B cell (primary cell): ENCODE data around the gene PTGER3. TPM values are rescaled to one million over a fixed set of nuclear protein-coding genes. Genes with fewer than 3 reads are reported as not detected.

Source experiments
- ATAC-seq: fragments of 200-7000 bp; cut with Tn5 transposase; one replicate; pipeline ENCODE4 v1.10.0; 2021; ENCODE audit warnings: low read depth, mild to moderate bottlenecking, moderate number of reproducible peaks, moderate library complexity
- CTCF ChIA-PET: fragments of 350-600 bp; sonication (Branson Sonifier 250); formaldehyde crosslinking; loops from one replicate; lab custom pipeline; 2021; ENCODE audit warnings: antibody characterized with exemption, inconsistent platforms; lab: Charles Lee
- POLR2A ChIA-PET: fragments of 350-600 bp; sonication (Branson Sonifier 250); formaldehyde crosslinking; loops from one replicate; lab custom pipeline; 2021; ENCODE audit warnings: antibody characterized with exemption; lab: Charles Lee
- DNase-seq: peaks from one replicate; pipeline ENCODE4 v3.0.0; 2013
- H2AFZ ChIP-seq: 2 replicates; pipeline ENCODE4 v1.6.1; 2012; ENCODE audit warnings: mild to moderate bottlenecking, low read depth, low read length; ENCODE audit not compliant: insufficient read depth, poor library complexity, severe bottlenecking
- H3K27ac ChIP-seq, 2 donors: 1 replicate in 1 of 2; 2 replicates in 1 of 2; pipeline ENCODE4 v1.5.1; 2012 to 2013; ENCODE audit warnings: low read length in 2 of 2, mild to moderate bottlenecking in 2 of 2, moderate library complexity in 1 of 2
- H3K27me3 ChIP-seq, 4 experiments: fragments of 200-600 bp in 1 of 4; sonication (generic) in 1 of 4; replicated peaks in 1 of 4; 1 replicate in 2 of 4; 2 replicates in 2 of 4; pipeline versions ENCODE4 v1.6.1 to v1.7.0; 2013 to 2016; ENCODE audit warnings: low read length in 3 of 4, mild to moderate bottlenecking in 2 of 4, mixed read lengths in 1 of 4, moderate library complexity in 1 of 4; ENCODE audit not compliant: insufficient read depth in 4 of 4, control insufficient read depth in 3 of 4; ENCODE audit errors: control extremely low read depth in 1 of 4
- H3K36me3 ChIP-seq, 2 experiments: replicated peaks in 1 of 2; 1 replicate in 1 of 2; 2 replicates in 1 of 2; pipeline versions ENCODE4 v1.6.1 to v1.7.1; 2013; ENCODE audit warnings: low read length in 1 of 2; ENCODE audit not compliant: insufficient read depth in 2 of 2, control insufficient read depth in 1 of 2; ENCODE audit errors: control extremely low read depth in 1 of 2, extremely low read depth in 1 of 2
- H3K4me1 ChIP-seq, 2 donors: fragments of 200-600 bp in 1 of 2; sonication (generic) in 1 of 2; 1 replicate in 1 of 2; 2 replicates in 1 of 2; pipeline versions ENCODE4 v1.5.1 to v1.6.1; 2013 to 2017; ENCODE audit warnings: low read length in 2 of 2; ENCODE audit not compliant: control insufficient read depth in 2 of 2, insufficient read depth in 2 of 2
- H3K4me2 ChIP-seq: replicated peaks from 2 replicates; pipeline ENCODE3; 2012; ENCODE audit warnings: mild to moderate bottlenecking, low read depth, low read length; ENCODE audit not compliant: poor library complexity, severe bottlenecking
- H3K4me3 ChIP-seq, 5 experiments: fragments of 200-600 bp in 1 of 5; sonication (generic) in 1 of 5; 1 replicate in 3 of 5; 2 replicates in 2 of 5; pipeline versions ENCODE4 v1.5.1 to v1.7.0; 2011 to 2016; ENCODE audit warnings: low read length in 4 of 5, mild to moderate bottlenecking in 4 of 5, low read depth in 2 of 5, control low read depth in 1 of 5, moderate library complexity in 1 of 5; ENCODE audit not compliant: insufficient read depth in 1 of 5; ENCODE audit errors: control extremely low read depth in 1 of 5, extremely low read depth in 1 of 5
- H3K79me2 ChIP-seq: fragments of 200-600 bp; sonication (generic); one replicate; pipeline ENCODE4 v1.6.0; 2016; ENCODE audit warnings: low read length; ENCODE audit not compliant: control insufficient read depth, insufficient read depth
- H3K9ac ChIP-seq: fragments of 200-600 bp; sonication (generic); 2 replicates; pipeline ENCODE4 v1.6.1; 2017; ENCODE audit warnings: mild to moderate bottlenecking, low read length, moderate library complexity
- H3K9me3 ChIP-seq, 3 donors: one replicate each; pipeline versions ENCODE4 v1.6.1 to v1.7.1; 2013; ENCODE audit warnings: low read length in 2 of 3; ENCODE audit not compliant: control insufficient read depth in 2 of 3, insufficient read depth in 1 of 3; ENCODE audit errors: control extremely low read depth in 1 of 3
- H4K20me1 ChIP-seq: 2 replicates; pipeline ENCODE4 v1.6.0; 2012; ENCODE audit warnings: mild to moderate bottlenecking, low read length; ENCODE audit not compliant: insufficient read depth, control insufficient read depth, poor library complexity, severe bottlenecking
- H3K27ac Mint-ChIP-seq: one replicate; pipeline ENCODE4 v1.8.0; 2021; ENCODE audit warnings: mixed read lengths
- H3K27me3 Mint-ChIP-seq: one replicate; pipeline ENCODE4 v1.8.0; 2021; ENCODE audit warnings: mixed read lengths
- H3K4me1 Mint-ChIP-seq: one replicate; pipeline ENCODE4 v1.8.0; 2021; ENCODE audit warnings: mixed read lengths
- H3K4me3 Mint-ChIP-seq: one replicate; pipeline ENCODE4 v1.8.0; 2021; ENCODE audit warnings: mixed read lengths
- H3K9me3 Mint-ChIP-seq: one replicate; pipeline ENCODE4 v1.8.0; 2022; ENCODE audit warnings: mixed read lengths; ENCODE audit not compliant: insufficient read depth
- CTCF ChIP-seq: fragments of 200-600 bp; IDR thresholded peaks from one replicate; pipeline ENCODE4 v1.8.0; 2022; ENCODE audit warnings: antibody characterized with exemption, mild to moderate bottlenecking
- EZH2 ChIP-seq: IDR thresholded peaks from 2 replicates; pipeline ENCODE4 v1.6.1; 2012; ENCODE audit warnings: borderline replicate concordance, low read depth, mild to moderate bottlenecking, moderate library complexity, low read length; ENCODE audit not compliant: insufficient read depth, poor library complexity, severe bottlenecking
- WGBS: methylation state at CpG from one replicate; pipeline ENCODE4 v1.1.5; 2013; ENCODE audit warnings: missing lambda C conversion rate; ENCODE audit not compliant: insufficient coverage; 5-methylcytosine and 5-hydroxymethylcytosine counted together
- intact Hi-C: fragments of 100-400 bp; cut with micrococcal nuclease; formaldehyde crosslinking; loops from one replicate; pipeline ENCODE4 v1.10.0; 2022
- polyA plus RNA-seq: library from polyadenylated mRNA; depleted of rRNA; stranded (reverse); fragments of >200 nt; gene quantifications from 2 replicates; pipeline ENCODE4 v1.2.3, GENCODE V29; 2012
- total RNA-seq, 2 donors: library from RNA; stranded (reverse); fragments of 120-200 nt in 1 of 2; gene quantifications; 1 replicate in 1 of 2; 2 replicates in 1 of 2; pipeline versions ENCODE4 v1.2.3 to v1.2.4, GENCODE V29; 2013 to 2022

The PTGER3 gene
- total and polyA plus RNA-seq, 2 donors (not counting 1 experiment from before 2014, with no cell fraction given): 0.27 TPM; not detected in 1

- CTCF ChIA-PET: no interaction called here
- DNase-seq (no peak), ATAC-seq (no peak)
- Histone ChIP-seq H3K4me3 (no peak overlapping the region), H3K27ac (no peak overlapping the region), H3K4me2 (no peak overlapping the region), H2AFZ (no peak overlapping the region), H3K9me3 (no peaks in the 10 kb centered on the region), H3K36me3 (no peaks in the 10 kb centered on the region), H3K4me1 (no peaks in the 10 kb centered on the region), H4K20me1 (no peaks in the 10 kb centered on the region), H3K79me2 (no peaks in the 10 kb centered on the region), H3K9ac (no peak overlapping the region), H3K27me3 (peaks cover 0 to 3% (median 0%) of the 10 kb centered on the region in 4 experiments)
- no peak overlapping the region for H3K4me3 Mint-ChIP-seq
- 40% methylated on average over 1 of the region's 2 CpGs for WGBS
- H3K4me1 Mint-ChIP-seq: no peaks in the 10 kb centered on the region
- no peak for TF ChIP-seq EZH2
- no peak overlapping the region for H3K27ac Mint-ChIP-seq
- H3K27me3 Mint-ChIP-seq: peaks cover 47% of the 10 kb centered on the region
- POLR2A ChIA-PET: no interaction called here
- no peaks in the 10 kb centered on the region for H3K9me3 Mint-ChIP-seq
- intact Hi-C loops: no loop called here
Measured at GRCh38 chr1:71038942-71039341, 8.7 kb downstream of the PTGER3 start.

- H3K4me1 ChIP-seq: no peaks in the 10 kb centered on the region
- H3K27ac Mint-ChIP-seq: no peak overlapping the region
- ChIA-PET CTCF (no interaction called here), POLR2A (no interaction called here)
- no peaks in the 10 kb centered on the region for H3K36me3 ChIP-seq
- no peak overlapping the region for H3K4me3 ChIP-seq
- no peaks in the 10 kb centered on the region for H3K9me3 ChIP-seq
- DNase-seq: no peak
- no peaks in the 10 kb centered on the region for H3K4me1 Mint-ChIP-seq
- whole genome bisulfite sequencing: no CpG with 5 or more reads among the region's 2 CpGs
- no peak for ATAC-seq
- H3K27me3 ChIP-seq: peaks cover 0 to 7% (median 1%) of the 10 kb centered on the region in 4 experiments
- no peak overlapping the region for H3K4me3 Mint-ChIP-seq
- no peak overlapping the region for H2AFZ ChIP-seq
- intact Hi-C loops: no loop called here
- TF ChIP-seq EZH2 (no peak), CTCF (no peak)
- H3K9me3 Mint-ChIP-seq: no peaks in the 10 kb centered on the region
- no peak overlapping the region for H3K27ac ChIP-seq
- H3K9ac ChIP-seq: no peak overlapping the region
- H3K4me2 ChIP-seq: no peak overlapping the region
- H3K27me3 Mint-ChIP-seq: peaks cover 52% of the 10 kb centered on the region
- no peaks in the 10 kb centered on the region for H4K20me1 ChIP-seq
- H3K79me2 ChIP-seq: no peaks in the 10 kb centered on the region
Measured at GRCh38 chr1:71037829-71038620, 9.6 kb downstream of the PTGER3 start.
